K562 (cell line): Measurements from ENCODE around the gene GALNT7. TPM values are rescaled to one million over a fixed set of nuclear protein-coding genes. Genes with fewer than 3 reads are reported as not detected.

ENCODE experiments used
- polyA plus RNA-seq, 8 experiments: library from polyadenylated mRNA; depleted of rRNA in 4 of 8; stranded (reverse) in 5 of 8; unstranded in 3 of 8; fragments of >200 nt; fragmentation: Nextera tagmentation in 2 of 8; fragmentation: Illumina TruSeq in 1 of 8; extraction: Ambion mirVana in 2 of 8; extraction: Trizol in 1 of 8; gene quantifications; 2 replicates each; pipeline versions ENCODE4 v1.2.1 to v1.2.3, GENCODE V29; 2011 to 2014; ENCODE audit warnings: inconsistent platforms in 1 of 8, missing spikeins in 1 of 8
- total RNA-seq, 7 experiments: library from RNA; depleted of rRNA in 6 of 7; stranded (reverse); fragments of >200 nt in 6 of 7; fragmentation: Illumina TruSeq in 2 of 7; extraction: Trizol in 2 of 7; gene quantifications; 2 replicates each; pipeline versions ENCODE4 v1.2.1 to v1.2.3, GENCODE V29; 2011 to 2021; ENCODE audit warnings: low replicate concordance in 1 of 7
- TF ChIP-seq, protein P1 (sequence below), 2 experiments: fragments of 450-650 bp in 1 of 2; sonication (generic) in 1 of 2; formaldehyde crosslinking in 1 of 2; IDR thresholded peaks; 2 replicates each; pipeline versions ENCODE4 v1.7.1 to v1.9.0; 2016 to 2022; ENCODE audit warnings: inconsistent platforms in 1 of 2, mild to moderate bottlenecking in 1 of 2, missing genetic modification reagents in 1 of 2

GALNT7 gene
- total and polyA plus RNA-seq, 9 of the 15 experiments (the other 6 are each of a cell fraction or from before 2014, with no cell fraction given), result 16.7 to 38.7 (median 31.1) TPM

DNA sequence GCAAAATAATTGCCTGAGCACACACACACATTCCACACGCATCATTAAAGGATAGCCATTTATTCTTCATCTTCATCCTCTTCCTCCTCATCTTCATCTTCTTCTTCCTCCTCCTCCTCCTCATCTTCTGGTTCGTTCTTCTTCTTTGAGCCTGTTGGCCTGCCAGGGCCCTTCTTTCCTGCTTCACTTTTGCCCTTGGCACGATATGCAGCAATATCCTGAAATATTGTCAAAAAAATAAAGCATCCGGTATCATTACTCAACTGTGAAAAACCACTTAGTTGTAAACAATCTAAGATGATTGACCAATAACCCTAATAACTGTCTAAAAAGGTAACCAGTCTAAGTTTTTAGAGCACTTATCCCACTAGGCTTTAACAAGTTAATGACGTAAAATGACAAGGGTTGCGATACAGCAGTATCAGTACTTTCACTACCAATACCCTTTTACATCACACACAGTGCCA lies 163.4 kb downstream of the GALNT7 start (continued):
- TF ChIP-seq, protein P1, sequence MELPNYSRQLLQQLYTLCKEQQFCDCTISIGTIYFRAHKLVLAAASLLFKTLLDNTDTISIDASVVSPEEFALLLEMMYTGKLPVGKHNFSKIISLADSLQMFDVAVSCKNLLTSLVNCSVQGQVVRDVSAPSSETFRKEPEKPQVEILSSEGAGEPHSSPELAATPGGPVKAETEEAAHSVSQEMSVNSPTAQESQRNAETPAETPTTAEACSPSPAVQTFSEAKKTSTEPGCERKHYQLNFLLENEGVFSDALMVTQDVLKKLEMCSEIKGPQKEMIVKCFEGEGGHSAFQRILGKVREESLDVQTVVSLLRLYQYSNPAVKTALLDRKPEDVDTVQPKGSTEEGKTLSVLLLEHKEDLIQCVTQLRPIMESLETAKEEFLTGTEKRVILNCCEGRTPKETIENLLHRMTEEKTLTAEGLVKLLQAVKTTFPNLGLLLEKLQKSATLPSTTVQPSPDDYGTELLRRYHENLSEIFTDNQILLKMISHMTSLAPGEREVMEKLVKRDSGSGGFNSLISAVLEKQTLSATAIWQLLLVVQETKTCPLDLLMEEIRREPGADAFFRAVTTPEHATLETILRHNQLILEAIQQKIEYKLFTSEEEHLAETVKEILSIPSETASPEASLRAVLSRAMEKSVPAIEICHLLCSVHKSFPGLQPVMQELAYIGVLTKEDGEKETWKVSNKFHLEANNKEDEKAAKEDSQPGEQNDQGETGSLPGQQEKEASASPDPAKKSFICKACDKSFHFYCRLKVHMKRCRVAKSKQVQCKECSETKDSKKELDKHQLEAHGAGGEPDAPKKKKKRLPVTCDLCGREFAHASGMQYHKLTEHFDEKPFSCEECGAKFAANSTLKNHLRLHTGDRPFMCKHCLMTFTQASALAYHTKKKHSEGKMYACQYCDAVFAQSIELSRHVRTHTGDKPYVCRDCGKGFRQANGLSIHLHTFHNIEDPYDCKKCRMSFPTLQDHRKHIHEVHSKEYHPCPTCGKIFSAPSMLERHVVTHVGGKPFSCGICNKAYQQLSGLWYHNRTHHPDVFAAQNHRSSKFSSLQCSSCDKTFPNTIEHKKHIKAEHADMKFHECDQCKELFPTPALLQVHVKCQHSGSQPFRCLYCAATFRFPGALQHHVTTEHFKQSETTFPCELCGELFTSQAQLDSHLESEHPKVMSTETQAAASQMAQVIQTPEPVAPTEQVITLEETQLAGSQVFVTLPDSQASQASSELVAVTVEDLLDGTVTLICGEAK (IDR thresholded peaks at IDR 0.05), result 0 out of 2 replicates have a peak, but pooled peaks have one; percentile 16
- TF ChIP-seq, protein P1 (CRISPR knock-in tag; IDR thresholded peaks at IDR 0.05), result no peak
